NT2/D1 (cell line): Measurements from ENCODE around the gene ZSCAN2.

Experiments used
- YY1 ChIP-seq: IDR thresholded peaks from 2 replicates; pipeline ENCODE4 v1.6.1; 2011; ENCODE audit not compliant: insufficient read length, insufficient read depth
- ZNF274 ChIP-seq: IDR thresholded peaks from 2 replicates; pipeline ENCODE4 v1.6.1; 2011; ENCODE audit warnings: mild to moderate bottlenecking, low read depth, low read length

DNA sequence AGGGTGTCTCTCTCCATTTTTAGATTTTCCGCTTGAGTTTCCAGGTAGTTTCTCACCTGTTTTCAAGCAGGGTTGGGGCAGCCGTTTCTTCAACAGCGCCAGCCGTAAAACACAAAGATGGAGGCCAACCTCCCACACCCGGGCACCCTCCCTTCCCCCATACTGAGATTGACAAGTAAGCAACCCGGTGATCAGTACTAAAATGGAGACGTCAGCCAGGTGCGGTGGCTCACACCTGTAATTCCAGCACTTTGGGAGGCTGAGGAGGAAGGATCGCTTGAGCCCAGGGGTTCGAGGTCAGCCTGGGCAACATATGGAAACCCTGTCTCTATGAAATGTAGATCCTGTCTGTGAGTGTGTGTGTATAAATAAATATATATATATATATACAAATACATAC lies 903 bp upstream of the ZSCAN2 start:
- TF ChIP-seq YY1, result no peak
- TF ChIP-seq ZNF274, result no peak
